ENCODE results near the gene DNAJC5G.
A peak's percentile ranks its signal among the peaks of the same experiment; 100 is the strongest.
"Not testable (repeated sequence)": the region's sequence is repeated elsewhere in the genome, so short reads cannot be mapped to it uniquely, and the experiment has no call there.

The DNAJC5G gene

DNA sequence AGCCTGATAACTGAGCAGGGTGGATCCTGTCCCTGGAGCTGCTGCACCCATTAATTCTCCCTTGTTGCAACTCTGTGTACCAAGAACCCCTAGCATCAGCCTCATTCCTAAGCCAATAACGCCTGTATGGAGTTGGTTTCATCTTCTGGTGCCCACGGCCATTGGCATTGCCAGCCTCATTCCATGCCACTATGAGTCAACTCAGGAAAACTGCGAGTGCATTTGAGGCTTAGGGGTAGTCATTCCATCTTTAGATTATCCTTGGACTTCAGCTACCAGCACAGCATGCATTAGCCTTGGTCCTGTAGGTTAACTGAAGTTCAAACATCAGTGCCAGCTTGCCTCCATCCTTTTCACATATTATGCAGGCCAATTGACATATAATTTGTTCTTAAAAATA is 5.6 kb downstream of the DNAJC5G start:
- no peak for DNase-seq

- DNase-seq: no peak
Measured at GRCh38 chr2:27281442-27281841, 6.2 kb downstream of the DNAJC5G start.

DNA sequence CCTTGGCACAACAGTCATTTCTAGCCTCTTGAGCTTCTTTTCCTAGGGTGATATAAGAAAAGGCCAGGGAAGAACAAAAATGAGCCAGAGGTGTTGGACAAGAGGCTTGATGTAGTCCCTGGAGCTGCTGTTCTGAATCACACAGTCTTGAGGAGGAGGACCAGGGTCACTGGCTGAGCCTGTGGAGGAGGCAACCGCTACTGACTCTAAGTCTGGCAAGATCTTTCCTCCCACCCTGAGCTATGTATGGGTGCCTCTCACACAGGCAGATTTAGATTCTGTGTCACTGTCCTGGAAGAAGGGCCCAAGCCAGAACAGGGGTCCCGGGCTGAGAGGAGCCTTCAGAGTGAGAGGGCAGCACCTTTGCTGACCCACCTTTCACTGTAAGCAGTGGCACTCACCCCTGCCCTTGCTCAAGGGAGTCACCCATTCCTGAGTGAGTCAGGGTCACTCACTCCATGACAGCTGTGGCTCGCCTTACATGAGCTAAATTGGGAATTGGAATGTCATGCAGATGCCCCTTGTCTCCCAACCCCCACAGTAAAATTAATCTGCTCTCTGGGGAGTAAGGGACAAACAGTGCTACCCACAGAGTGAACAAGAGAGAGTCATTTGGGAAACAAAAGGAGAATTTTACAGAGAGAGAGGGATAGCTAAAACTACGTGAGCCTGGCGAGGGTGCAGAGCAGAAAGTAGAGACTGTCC is 6.8 kb downstream of the DNAJC5G start, which contains the start of gene TRIM54:
Gene TRIM54, plus strand, starts transcription at position 575 of the 705 bp plus-strand sequence. CDS start 303 bp downstream, outside the sequence.
- DNase-seq: no peak

DNA sequence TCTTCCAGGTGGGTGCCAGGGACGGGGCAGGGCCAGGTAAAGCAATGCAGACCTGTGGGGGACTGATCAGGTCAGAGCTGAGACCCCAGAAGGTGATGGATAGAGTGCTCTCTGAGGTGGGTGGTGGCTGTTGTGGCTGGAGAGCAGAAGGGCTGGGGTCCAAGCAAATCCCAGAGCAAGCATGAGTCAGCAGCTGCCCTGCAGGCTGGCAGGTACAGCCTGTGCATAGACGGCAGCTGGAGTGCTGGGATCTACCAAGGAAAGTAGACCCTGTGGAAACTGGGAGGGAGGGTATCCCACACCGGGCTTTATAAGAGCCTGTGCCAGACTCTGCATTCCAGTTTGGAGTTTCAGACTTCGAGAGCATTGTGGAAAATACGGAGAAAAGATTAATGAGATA is 7.7 kb downstream of the DNAJC5G start:
- no peak for DNase-seq

DNA sequence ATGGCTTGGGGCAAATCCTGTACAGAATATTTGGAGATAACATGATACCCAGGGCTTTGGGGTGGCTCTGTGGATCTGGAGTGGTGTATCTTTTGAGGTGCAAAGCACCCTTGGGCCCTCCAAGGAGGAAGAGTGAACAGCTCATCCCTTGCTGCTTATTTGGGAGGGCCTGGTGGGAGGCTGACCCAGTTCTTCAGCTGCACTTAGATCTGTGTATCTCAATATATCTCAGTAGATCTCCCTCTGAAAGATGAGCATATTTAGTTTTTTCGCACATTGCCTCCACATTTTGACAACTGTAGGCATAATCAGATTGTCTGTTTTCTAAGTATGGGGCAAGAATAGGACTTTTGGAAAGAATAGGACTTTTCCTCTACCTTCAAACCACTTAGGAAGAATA is 9.8 kb downstream of the DNAJC5G start:
- peak in 8 of 58 donors; percentile 9 to 69 (median 24) for DNase-seq

DNA sequence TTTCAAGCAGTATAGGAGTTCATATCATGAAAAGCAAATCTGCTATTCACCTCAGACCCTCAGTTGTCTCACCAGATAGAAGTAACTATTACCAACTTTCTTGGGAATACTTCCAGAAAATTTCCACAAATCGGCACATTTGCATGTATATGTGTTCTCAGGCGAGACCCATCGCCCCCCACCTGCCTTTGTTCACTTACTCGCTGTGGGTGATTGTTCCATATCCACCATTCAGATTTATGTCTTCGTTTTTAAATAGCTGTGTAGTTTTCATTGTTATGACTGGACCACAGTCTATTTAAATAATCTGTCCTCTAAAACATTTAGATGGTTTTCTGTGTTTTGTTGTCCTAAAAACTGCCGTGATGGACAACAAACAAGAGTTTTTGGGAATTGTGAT is 10.2 kb downstream of the DNAJC5G start:
- no peak for DNase-seq

DNA sequence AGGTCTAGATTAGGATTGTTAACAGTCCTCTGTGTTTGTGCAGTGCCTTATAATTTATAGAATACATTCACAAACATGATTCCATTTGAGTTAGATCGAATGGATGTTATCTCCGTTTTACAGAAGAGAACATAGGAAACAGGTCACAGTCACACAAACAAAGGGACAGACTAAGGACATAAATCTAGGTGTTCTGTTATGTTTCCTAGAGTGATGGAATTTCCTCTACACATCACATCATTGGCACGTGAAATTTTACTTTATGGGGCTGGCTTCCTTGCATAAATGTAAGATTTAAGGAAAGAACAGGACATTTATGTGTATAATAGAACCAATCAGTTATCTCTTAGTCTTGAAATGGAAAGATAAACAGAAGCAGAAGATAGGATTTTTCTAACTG is 13.4 kb downstream of the DNAJC5G start:
- no peak for DNase-seq

GRCh38 chr2:27290549-27290948 is 15.3 kb downstream of the DNAJC5G start:
- DNase-seq: no peak

GRCh38 chr2:27291865-27292264 is 16.6 kb downstream of the DNAJC5G start:
- no peak for DNase-seq

- no peak for DNase-seq
Measured at GRCh38 chr2:27294928-27295327, 19.7 kb downstream of the DNAJC5G start.

DNA sequence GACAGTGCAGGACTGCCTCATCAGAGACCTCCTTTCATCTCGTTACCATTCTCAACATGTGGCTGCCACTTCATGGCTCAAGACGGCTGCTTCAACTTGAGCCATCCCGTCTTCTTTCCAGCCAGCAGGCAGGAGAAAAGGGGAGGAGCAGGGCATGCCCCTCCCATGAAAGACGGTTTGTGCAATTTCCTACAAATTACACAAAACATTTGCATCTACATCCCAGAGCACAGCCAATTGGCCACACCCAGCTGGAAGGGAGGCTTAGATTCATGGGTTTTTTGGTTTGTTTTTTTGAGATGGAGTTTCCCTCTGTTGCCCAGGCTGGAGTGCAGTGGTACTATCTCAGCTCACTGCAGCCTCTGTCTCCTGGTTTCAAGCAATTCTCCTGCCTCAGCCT is 21.2 kb downstream of the DNAJC5G start:
- DNase-seq: no peak

DNA sequence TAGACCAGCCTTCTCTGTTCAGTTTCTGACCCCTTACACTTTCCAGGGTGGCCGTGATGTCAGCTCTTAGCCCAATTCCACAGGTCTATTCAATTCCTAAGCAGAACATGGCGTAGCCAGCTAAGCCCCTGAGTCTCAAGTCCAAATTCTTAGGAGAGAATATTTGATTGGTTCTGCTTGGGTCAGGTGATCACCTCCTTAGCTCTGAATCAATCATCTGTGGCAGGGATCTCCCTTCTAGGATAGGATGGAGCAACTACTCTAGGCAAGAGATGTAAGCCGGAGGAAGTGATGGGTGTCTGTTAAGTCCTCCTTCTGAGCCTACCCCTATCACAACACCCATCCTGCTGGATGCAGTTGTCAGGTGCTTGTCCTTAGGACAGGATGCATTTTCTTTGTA is 22.0 kb downstream of the DNAJC5G start:
- no peak for DNase-seq

DNA sequence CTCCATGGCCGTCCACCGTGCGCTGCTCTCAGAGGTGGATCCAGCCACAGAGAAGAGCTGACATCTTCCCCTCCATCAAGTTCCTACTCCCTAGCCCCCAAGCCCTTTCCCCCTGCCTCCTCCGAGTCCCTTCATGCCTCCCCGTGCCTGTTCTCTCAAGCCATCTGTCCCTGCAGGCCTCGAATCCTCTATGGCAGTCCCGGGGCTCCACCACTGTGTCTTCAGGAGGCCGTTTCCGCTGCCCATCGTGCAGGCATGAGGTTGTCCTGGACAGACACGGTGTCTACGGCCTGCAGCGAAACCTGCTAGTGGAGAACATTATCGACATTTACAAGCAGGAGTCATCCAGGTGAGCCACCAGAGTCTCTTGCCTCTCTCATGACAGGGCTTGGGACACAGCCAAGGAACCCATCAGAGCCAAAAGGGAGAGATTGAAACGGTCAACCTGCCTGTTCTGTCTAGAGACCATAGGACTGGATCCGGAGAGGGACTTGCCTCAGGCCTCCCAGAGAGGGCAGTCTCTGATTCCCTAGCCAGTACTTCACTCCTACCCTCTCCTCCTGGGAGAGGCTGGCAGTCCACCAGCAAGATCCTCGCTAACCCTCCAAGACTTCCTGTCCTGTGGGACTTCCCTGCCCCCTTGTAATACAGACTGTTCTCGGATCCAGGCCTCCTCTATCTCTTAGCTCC is 23.3 kb downstream of the DNAJC5G start:
- DNase-seq: no peak

DNA sequence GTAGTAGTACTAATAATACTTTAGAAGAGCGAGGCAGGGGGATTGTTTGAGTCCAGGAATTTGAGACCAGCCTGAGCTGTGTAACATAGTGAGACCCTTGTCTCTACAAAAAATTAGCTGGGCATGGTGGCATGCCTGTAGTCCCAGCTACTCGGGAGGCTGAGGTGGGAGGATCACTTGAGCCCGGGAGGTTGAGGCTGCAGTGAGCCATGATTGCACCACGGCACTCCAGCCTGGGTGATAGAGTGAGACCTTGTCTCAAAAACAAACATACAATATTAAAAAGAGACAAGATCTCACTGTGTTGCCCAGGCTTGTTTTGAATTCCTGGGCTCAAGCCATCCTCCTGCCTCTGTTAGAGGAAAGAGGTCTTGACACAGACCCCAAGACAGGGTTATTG is 25.4 kb downstream of the DNAJC5G start:
- DNase-seq: not testable (repeated sequence)

DNA sequence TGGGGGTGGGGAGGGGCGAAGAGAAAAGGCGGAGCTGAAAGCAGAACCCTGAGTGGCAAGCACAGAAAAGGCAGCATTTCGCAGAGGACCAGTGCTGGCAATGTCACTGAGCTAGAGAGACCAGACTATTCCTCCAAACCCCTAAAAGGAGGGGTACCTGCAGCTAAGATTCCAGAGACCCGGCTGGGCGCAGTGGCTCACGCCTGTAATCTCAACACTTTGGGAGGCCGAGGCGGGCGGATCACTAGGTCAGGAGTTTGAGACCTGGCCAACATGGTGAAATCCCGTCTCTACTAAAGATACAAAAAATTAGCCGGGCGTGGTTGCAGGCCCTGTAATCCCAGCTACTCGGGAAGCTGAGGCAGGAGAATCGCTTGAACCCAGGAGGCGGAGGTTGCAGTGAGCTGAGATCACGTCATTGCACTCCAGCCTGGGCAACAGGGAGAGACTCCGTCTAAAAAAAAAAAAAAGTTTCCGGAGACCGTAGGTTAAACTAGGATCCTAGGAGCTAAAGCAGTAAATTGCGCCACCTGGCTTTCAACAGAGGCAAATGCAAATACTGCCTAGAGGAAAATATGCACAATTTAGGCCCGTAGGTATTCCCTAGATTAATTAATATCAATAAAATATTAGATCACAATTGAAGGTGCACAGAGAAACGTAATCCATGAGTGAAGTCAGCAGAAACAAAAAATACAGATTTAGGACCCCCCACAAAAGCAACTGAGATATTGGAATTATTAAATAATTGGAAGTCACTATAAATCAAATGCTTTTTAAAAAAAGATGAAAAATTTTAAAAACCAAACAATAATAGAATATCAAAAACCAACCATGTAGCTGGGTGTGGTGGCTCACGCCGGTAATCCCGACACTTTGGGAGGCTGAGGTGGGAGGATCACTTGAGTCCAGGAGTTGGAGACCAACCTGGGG is 28.1 kb downstream of the DNAJC5G start:
- peak in 9 of 58 donors; percentile 2 to 40 (median 27) for DNase-seq

DNA sequence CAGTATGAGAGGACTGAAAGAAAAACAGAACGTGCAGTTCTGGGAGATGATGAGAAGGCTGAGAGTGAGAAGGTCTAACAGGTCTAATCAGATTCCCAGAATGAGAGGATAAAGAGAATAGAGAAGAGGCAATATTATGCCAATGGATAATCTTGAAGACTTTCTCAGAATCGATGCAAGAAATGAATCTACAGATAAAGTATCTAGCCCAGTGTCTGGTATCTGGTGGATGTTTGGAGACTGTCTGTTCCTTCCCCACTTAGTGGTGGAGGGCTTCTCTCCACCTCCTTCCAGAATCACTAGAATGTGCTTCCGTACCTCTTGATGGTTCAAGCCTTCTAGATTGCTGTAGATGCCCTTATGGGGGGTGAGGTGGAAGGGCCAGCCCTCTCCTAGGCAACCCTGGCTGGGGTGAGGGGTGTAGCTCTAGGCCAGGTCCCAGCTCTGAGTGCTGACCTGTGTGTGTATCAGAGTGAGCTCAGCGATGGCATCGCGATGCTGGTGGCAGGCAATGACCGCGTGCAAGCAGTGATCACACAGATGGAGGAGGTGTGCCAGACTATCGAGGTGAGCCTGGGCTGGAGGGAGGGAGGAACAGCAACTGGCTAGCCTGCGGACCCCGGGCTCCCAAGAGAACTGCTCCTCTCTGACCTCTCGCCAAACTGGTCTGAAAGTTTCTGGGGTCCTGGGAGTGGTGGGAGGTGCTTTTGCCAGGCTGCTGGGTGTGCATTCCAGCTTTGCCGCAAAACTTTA is 29.4 kb downstream of the DNAJC5G start:
- DNase-seq: no peak

DNA sequence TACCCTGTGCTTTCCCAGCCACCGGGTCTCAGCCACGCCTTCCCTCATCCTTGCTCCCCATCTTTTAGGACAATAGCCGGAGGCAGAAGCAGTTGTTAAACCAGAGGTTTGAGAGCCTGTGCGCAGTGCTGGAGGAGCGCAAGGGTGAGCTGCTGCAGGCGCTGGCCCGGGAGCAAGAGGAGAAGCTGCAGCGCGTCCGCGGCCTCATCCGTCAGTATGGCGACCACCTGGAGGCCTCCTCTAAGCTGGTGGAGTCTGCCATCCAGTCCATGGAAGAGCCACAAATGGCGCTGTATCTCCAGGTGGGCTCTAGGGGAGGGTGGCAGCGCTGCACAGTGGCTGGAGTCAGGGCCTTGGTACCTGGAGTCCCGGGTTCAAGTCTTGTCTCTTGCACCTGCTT is 30.3 kb downstream of the DNAJC5G start:
- no peak for DNase-seq

- DNase-seq: no peak
Measured at GRCh38 chr2:27306136-27306535, 30.9 kb downstream of the DNAJC5G start.

GRCh38 chr2:27306573-27307286 is 31.5 kb downstream of the DNAJC5G start:
- no peak for DNase-seq

GRCh38 chr2:27307287-27307544 is 32.0 kb downstream of the DNAJC5G start:
- no peak for DNase-seq

Measured in anterior cingulate cortex (tissue), 58 donors.